Measurements from ENCODE around the gene SP110. TPM values are rescaled to one million over a fixed set of nuclear protein-coding genes. Genes with fewer than 3 reads are reported as not detected.

SP110 gene
- total and polyA plus RNA-seq, 8 donors = 4.3 to 13.7 (median 7.8) TPM

Other genes starting within 250 kb of the SP110 start
- 1 to 10 TPM in 2 of 6 donors, under 1 TPM in 4; 0.39 to 2.3 (median 0.82) TPM for gene SLC16A14, start 151.1 kb downstream of the SP110 start, total RNA-seq
- under 1 TPM; 0.15 to 0.47 TPM for gene SLC16A14, start 151.1 kb downstream of the SP110 start, polyA plus RNA-seq
- gene SP140, start 5.8 kb upstream of the SP110 start, total RNA-seq = 1 to 10 TPM in 1 of 6 donors, under 1 TPM in 5; 0.16 to 1.5 (median 0.34) TPM
- gene SP140, start 5.8 kb upstream of the SP110 start, polyA plus RNA-seq = under 1 TPM; 0.12 to 0.65 TPM
- gene SP140L, start 107.2 kb upstream of the SP110 start, total RNA-seq = 10 to 100 TPM in 1 of 6 donors, 1 to 10 TPM in 5; 3.1 to 10.9 (median 4.1) TPM
- gene SP140L, start 107.2 kb upstream of the SP110 start, polyA plus RNA-seq = 1 to 10 TPM; 5.8 to 8.0 TPM
- gene SP100, start 196.2 kb upstream of the SP110 start, total RNA-seq = 10 to 100 TPM; 30.7 to 66.8 (median 42.2) TPM
- gene SP100, start 196.2 kb upstream of the SP110 start, polyA plus RNA-seq = 10 to 100 TPM; 24.6 to 32.2 TPM

Measured in pancreas (tissue), 8 donors.